ENCODE measurements around the gene AXL. TPM values are rescaled to one million over a fixed set of nuclear protein-coding genes. Genes with fewer than 3 reads are reported as not detected.

The AXL gene
- total RNA-seq, 1 donor from 2014 or later: 250 TPM

- Mint-ChIP-seq H3K9me3 (ENCODE audit: unreplicated experiment) (no peaks in the 10 kb centered on the region), H3K4me3 (ENCODE audit: unreplicated experiment) (peak overlapping the region; percentile 65), H3K27ac (ENCODE audit: unreplicated experiment) (peak overlapping the region; percentile 92), H3K4me1 (ENCODE audit: unreplicated experiment) (peaks cover 77% of the 10 kb centered on the region), H3K36me3 (ENCODE audit: unreplicated experiment) (peaks cover 11% of the 10 kb centered on the region), H3K27me3 (ENCODE audit: unreplicated experiment) (no peaks in the 10 kb centered on the region)
- TF ChIP-seq CTCF (IDR thresholded peaks at IDR 0.05): no peak
- no peak for DNase-seq (ENCODE audit: extremely low spot score, unreplicated experiment)
Measured at GRCh38 chr19:41222240-41222639, 3.2 kb downstream of the AXL start.

- no peak for DNase-seq (ENCODE audit: extremely low spot score, unreplicated experiment)
- no peak for TF ChIP-seq CTCF (IDR thresholded peaks at IDR 0.05)
- H3K9me3 Mint-ChIP-seq (ENCODE audit: unreplicated experiment): no peaks in the 10 kb centered on the region
- peaks cover 18% of the 10 kb centered on the region for H3K36me3 Mint-ChIP-seq (ENCODE audit: unreplicated experiment)
- H3K4me3 Mint-ChIP-seq (ENCODE audit: unreplicated experiment): peak overlapping the region; percentile 65
- H3K27me3 Mint-ChIP-seq (ENCODE audit: unreplicated experiment): no peaks in the 10 kb centered on the region
- peaks cover 79% of the 10 kb centered on the region for H3K4me1 Mint-ChIP-seq (ENCODE audit: unreplicated experiment)
- H3K27ac Mint-ChIP-seq (ENCODE audit: unreplicated experiment): peak overlapping the region; percentile 92
Measured at GRCh38 chr19:41223431-41224234, 4.6 kb downstream of the AXL start.

- H3K27ac Mint-ChIP-seq (ENCODE audit: unreplicated experiment): peak overlapping the region; percentile 92
- H3K4me1 Mint-ChIP-seq (ENCODE audit: unreplicated experiment): peaks cover 76% of the 10 kb centered on the region
- no peak overlapping the region for H3K4me3 Mint-ChIP-seq (ENCODE audit: unreplicated experiment)
- H3K9me3 Mint-ChIP-seq (ENCODE audit: unreplicated experiment): no peaks in the 10 kb centered on the region
- H3K36me3 Mint-ChIP-seq (ENCODE audit: unreplicated experiment): peaks cover 18% of the 10 kb centered on the region
- no peaks in the 10 kb centered on the region for H3K27me3 Mint-ChIP-seq (ENCODE audit: unreplicated experiment)
- DNase-seq (ENCODE audit: extremely low spot score, unreplicated experiment): no peak
- no peak for TF ChIP-seq CTCF (IDR thresholded peaks at IDR 0.05)
Measured at GRCh38 chr19:41224632-41225031, 5.6 kb downstream of the AXL start.

- H3K4me1 Mint-ChIP-seq (ENCODE audit: unreplicated experiment): peaks cover 72% of the 10 kb centered on the region
- TF ChIP-seq CTCF (IDR thresholded peaks at IDR 0.05): no peak
- H3K27ac Mint-ChIP-seq (ENCODE audit: unreplicated experiment): peak overlapping the region; percentile 92
- H3K4me3 Mint-ChIP-seq (ENCODE audit: unreplicated experiment): peak overlapping the region; percentile 69
- H3K27me3 Mint-ChIP-seq (ENCODE audit: unreplicated experiment): no peaks in the 10 kb centered on the region
- no peaks in the 10 kb centered on the region for H3K9me3 Mint-ChIP-seq (ENCODE audit: unreplicated experiment)
- no peak for DNase-seq (ENCODE audit: extremely low spot score, unreplicated experiment)
- peaks cover 18% of the 10 kb centered on the region for H3K36me3 Mint-ChIP-seq (ENCODE audit: unreplicated experiment)
Measured at GRCh38 chr19:41225238-41226052, 6.4 kb downstream of the AXL start.

All from osteocyte (in vitro differentiated cells).